GM03348 (cell line): ENCODE measurements around the gene FGF14.

Source experiments
- DNase-seq: peaks from one replicate; pipeline ENCODE4 v3.0.0; 2012; ENCODE audit warnings: low spot score

Gene FGF14

GRCh38 chr13:101783554-101783953 lies 618.3 kb downstream of the FGF14 start:
- DNase-seq = no peak

GRCh38 chr13:101780211-101780610 lies 621.6 kb downstream of the FGF14 start:
- no peak for DNase-seq

GRCh38 chr13:101779147-101779546 lies 622.7 kb downstream of the FGF14 start:
- no peak for DNase-seq

GRCh38 chr13:101775267-101775666 lies 626.6 kb downstream of the FGF14 start:
- no peak for DNase-seq

- no peak for DNase-seq
These were observed 627.5 kb downstream of the FGF14 start for GRCh38 chr13:101774393-101774792.

- peak; percentile 9 for DNase-seq
These were observed 628.8 kb downstream of the FGF14 start for GRCh38 chr13:101773062-101773461.

- DNase-seq = no peak
These were observed 634.7 kb downstream of the FGF14 start for GRCh38 chr13:101767131-101767530.

- no peak for DNase-seq
These were observed 638.7 kb downstream of the FGF14 start for GRCh38 chr13:101763191-101763590.

GRCh38 chr13:101757446-101758039 lies 644.3 kb downstream of the FGF14 start:
- peak; percentile 58 for DNase-seq

GRCh38 chr13:101755228-101755887 lies 646.5 kb downstream of the FGF14 start:
- no peak for DNase-seq

GRCh38 chr13:101752432-101752831 lies 649.4 kb downstream of the FGF14 start:
- DNase-seq = no peak

GRCh38 chr13:101751488-101751887 lies 650.4 kb downstream of the FGF14 start:
- no peak for DNase-seq

- no peak for DNase-seq
These were observed 652.3 kb downstream of the FGF14 start for GRCh38 chr13:101749584-101749983.

GRCh38 chr13:101747039-101747438 lies 654.8 kb downstream of the FGF14 start:
- DNase-seq = no peak

- no peak for DNase-seq
These were observed 655.3 kb downstream of the FGF14 start for GRCh38 chr13:101746513-101746912.

GRCh38 chr13:101739382-101740178 lies 662.3 kb downstream of the FGF14 start:
- no peak for DNase-seq

GRCh38 chr13:101738336-101738735 lies 663.5 kb downstream of the FGF14 start:
- DNase-seq = no peak

GRCh38 chr13:101736566-101736965 lies 665.3 kb downstream of the FGF14 start:
- no peak for DNase-seq

GRCh38 chr13:101730420-101731000 lies 671.3 kb downstream of the FGF14 start:
- DNase-seq = no peak

GRCh38 chr13:101728615-101729014 lies 673.2 kb downstream of the FGF14 start:
- DNase-seq = no peak

- DNase-seq = no peak
These were observed 673.8 kb downstream of the FGF14 start for GRCh38 chr13:101728021-101728420.

GRCh38 chr13:101727118-101727517 lies 674.7 kb downstream of the FGF14 start:
- no peak for DNase-seq

GRCh38 chr13:101726681-101727080 lies 675.2 kb downstream of the FGF14 start:
- DNase-seq = no peak
